Subcutaneous preadipocyte (primary cell): ENCODE data around the gene SPTSSA. TPM values are rescaled to one million over a fixed set of nuclear protein-coding genes. Genes with fewer than 3 reads are reported as not detected.

Source experiments
- total RNA-seq: library from RNA; depleted of rRNA; stranded (reverse); fragments of >200 nt; gene quantifications from 2 replicates; pipeline ENCODE4 v1.2.3, GENCODE V29; 2012

Gene SPTSSA, protein sequence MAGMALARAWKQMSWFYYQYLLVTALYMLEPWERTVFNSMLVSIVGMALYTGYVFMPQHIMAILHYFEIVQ
- 14.7 TPM in 2 replicates for total RNA-seq

DNA sequence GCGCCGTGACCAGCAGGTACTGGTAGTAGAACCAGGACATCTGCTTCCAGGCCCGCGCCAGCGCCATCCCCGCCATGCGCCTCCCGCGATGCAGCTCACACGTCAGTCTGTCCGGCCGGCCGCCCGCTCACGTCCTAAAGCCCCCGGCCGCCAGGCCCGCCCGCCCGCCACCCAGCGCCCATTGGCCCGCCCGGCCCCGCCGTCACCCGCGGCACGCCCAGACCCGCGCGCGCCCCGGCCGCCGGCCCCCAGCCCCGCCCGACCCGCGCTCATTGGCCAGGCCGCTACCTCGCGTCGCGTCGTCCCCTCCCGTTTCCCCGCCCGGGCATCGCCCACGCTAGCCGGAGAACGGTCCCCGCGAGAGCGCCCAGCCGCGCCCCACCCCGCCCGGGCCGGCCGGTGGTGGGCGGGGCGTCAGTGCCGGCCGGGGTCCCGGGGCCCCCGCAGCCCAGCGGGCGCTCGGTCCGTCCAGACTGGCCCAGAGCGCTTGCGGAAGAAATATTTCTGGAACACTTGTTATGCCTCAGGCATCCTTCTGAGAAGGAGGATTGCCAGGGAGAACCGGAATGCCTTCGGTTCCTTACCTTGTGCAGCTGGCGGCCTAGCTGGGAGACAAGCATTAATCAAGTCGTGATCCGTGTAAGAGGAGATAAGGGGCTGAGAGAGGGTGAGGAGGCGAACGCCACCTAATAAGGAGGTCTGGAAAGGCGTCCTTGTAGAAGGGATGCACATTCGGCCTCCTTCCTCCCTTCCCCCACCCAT lies at the start of gene SPTSSA:
SPTSSA (minus strand) TSS at position 109 of the 762 bp plus-strand sequence; CDS start at position 76, 33 bp downstream.

Other genes starting within 250 kb of the SPTSSA start
- gene EAPP, start 77.5 kb upstream of the SPTSSA start, total RNA-seq = 30.7 and 38.9 TPM in 2 replicates
- 117 and 124 TPM in 2 replicates for gene SNX6, start 167.9 kb upstream of the SPTSSA start, total RNA-seq